Gastrocnemius medialis (tissue), 4 donors: ENCODE data around the gene HIPK2.

Experiments
- CTCF ChIP-seq, 5 experiments: fragments of 450-650 bp in 3 of 5; fragments of 200-600 bp in 2 of 5; sonication (generic) in 2 of 5; IDR thresholded peaks in 4 of 5; conservative IDR thresholded peaks in 1 of 5; 1 replicate in 4 of 5; 2 replicates in 1 of 5; pipeline ENCODE4 v1.5.1; 2016 to 2019; ENCODE audit warnings: antibody characterized with exemption in 5 of 5, mild to moderate bottlenecking in 3 of 5, moderate library complexity in 3 of 5
- POLR2A ChIP-seq, 2 donors: fragments of 450-650 bp; IDR thresholded peaks; one replicate each; pipeline ENCODE4 v1.6.1; 2017; ENCODE audit warnings: antibody characterized with exemption in 2 of 2, mild to moderate bottlenecking in 2 of 2, moderate library complexity in 2 of 2

DNA sequence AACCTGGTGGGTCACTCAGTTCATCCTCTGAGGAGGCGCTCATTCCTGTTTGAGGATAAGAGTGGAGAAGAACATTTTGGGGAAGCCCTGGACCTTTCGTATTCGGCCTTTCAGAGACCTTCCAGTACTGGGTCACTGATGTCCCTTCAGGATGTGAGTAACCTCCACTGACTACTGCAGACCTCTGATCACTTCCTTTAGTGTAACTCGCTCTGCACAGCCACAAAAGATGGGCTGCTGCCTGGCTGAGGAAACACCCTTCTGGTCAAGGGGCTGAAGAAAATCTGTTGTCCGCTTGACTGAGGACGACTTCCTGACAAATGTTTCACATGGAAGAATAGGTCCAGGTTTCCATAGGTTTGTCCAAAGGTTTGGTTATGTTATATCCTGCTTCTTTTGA lies 35.4 kb upstream of the HIPK2 start:
- no peak for TF ChIP-seq CTCF (IDR thresholded peaks at IDR 0.05 in 4 of 5, conservative IDR thresholded peaks at IDR 0.05 in 1 of 5)
- no peak for TF ChIP-seq POLR2A (IDR thresholded peaks at IDR 0.05)
